A549 (cell line): ENCODE results near the gene PROCR. TPM values are rescaled to one million over a fixed set of nuclear protein-coding genes. Genes with fewer than 3 reads are reported as not detected.

Experiments used
- ATAC-seq, 2 experiments: fragments of 200-7000 bp in 1 of 2; fragments of >200 bp in 1 of 2; cut with Nextera tagmentation in 1 of 2; cut with Tn5 transposase in 1 of 2; 3 replicates each; pipeline versions ENCODE4 v1.8.0 to v1.9.1; 2018 to 2020; ENCODE audit warnings: mild to moderate bottlenecking in 1 of 2, moderate library complexity in 1 of 2
- CTCF ChIA-PET: fragments of 300-600 bp; sonication (Branson Sonifier 250); formaldehyde crosslinking; extraction: SDS; loops from one replicate; lab custom pipeline; 2021; ENCODE audit warnings: antibody characterized with exemption, inconsistent platforms; lab: Yijun Ruan, JAX
- POLR2A ChIA-PET: fragments of 350-600 bp; formaldehyde crosslinking; extraction: SDS; loops from one replicate; lab custom pipeline; 2021; ENCODE audit warnings: antibody characterized with exemption, inconsistent platforms; lab: Yijun Ruan, JAX
- DNase-seq, 2 experiments: peaks; one replicate each; pipeline versions ENCODE4 v3.0.0 to v3.0.0-alpha.2; 2011 to 2016; ENCODE audit warnings: low read depth in 1 of 2, low spot score in 1 of 2
- FAIRE-seq: peaks from 2 replicates; lab custom pipeline; 2011; peaks lifted over from hg19 to GRCh38; lab: Jason Lieb, UNC
- H3K27ac ChIP-seq, 2 experiments: fragments of >200 bp; sonication (Bioruptor Twin); formaldehyde crosslinking; 3 replicates each; pipeline ENCODE4 v1.5.1; 2016 to 2017
- H3K4me1 ChIP-seq: fragments of >200 bp; sonication (Bioruptor Twin); formaldehyde crosslinking; 3 replicates; pipeline ENCODE4 v1.6.1; 2016
- H3K4me2 ChIP-seq: fragments of >200 bp; sonication (Bioruptor Twin); formaldehyde crosslinking; 3 replicates; pipeline ENCODE4 v1.6.1; 2016
- H3K4me3 ChIP-seq: fragments of >200 bp; sonication (Bioruptor Twin); formaldehyde crosslinking; 3 replicates; pipeline ENCODE4 v1.5.1; 2016
- H3K9me3 ChIP-seq: fragments of >200 bp; sonication (Bioruptor Twin); formaldehyde crosslinking; 3 replicates; pipeline ENCODE4 v1.6.1; 2016
- ATOH8 ChIP-seq: fragments of 250-450 bp; sonication (Bioruptor Pico); IDR thresholded peaks from 2 replicates; pipeline ENCODE4 v1.5.0; 2020; ENCODE audit warnings: low read depth, mild to moderate bottlenecking, moderate library complexity
- BHLHE40 ChIP-seq: IDR thresholded peaks from 2 replicates; pipeline ENCODE4 v1.6.1; 2012; ENCODE audit warnings: low read depth, low read length, inconsistent platforms
- CBX2 ChIP-seq: fragments of 200-600 bp; sonication (generic); IDR thresholded peaks from 2 replicates; pipeline ENCODE4 v1.6.1; 2016; ENCODE audit warnings: low read depth, mild to moderate bottlenecking, borderline replicate concordance
- CBX8 ChIP-seq: fragments of 200-600 bp; sonication (generic); IDR thresholded peaks from 2 replicates; pipeline ENCODE4 v1.6.1; 2016
- CEBPB ChIP-seq, 2 experiments: fragments of >200 bp in 1 of 2; sonication (Bioruptor Twin) in 1 of 2; formaldehyde crosslinking in 1 of 2; IDR thresholded peaks; 2 replicates each; pipeline ENCODE4 v1.6.1; 2012 to 2016
- CHD2 ChIP-seq: fragments of 150-350 bp; IDR thresholded peaks from 2 replicates; pipeline ENCODE4 v1.6.1; 2014; ENCODE audit warnings: low read length; ENCODE audit not compliant: partially characterized antibody
- E2F6 ChIP-seq: IDR thresholded peaks from 2 replicates; pipeline ENCODE4 v1.6.1; 2012; ENCODE audit warnings: low read depth, borderline replicate concordance
- FOSB ChIP-seq: fragments of 250-450 bp; sonication (Bioruptor Pico); IDR thresholded peaks from 2 replicates; pipeline ENCODE4 v1.5.0; 2020; ENCODE audit warnings: mild to moderate bottlenecking, moderate library complexity
- FOXS1 ChIP-seq: fragments of 250-450 bp; sonication (Bioruptor Pico); IDR thresholded peaks from 2 replicates; pipeline ENCODE4 v1.5.0; 2020; ENCODE audit warnings: mild to moderate bottlenecking, moderate library complexity
- HES2 ChIP-seq: fragments of >200 bp; sonication (Bioruptor Twin); formaldehyde crosslinking; IDR thresholded peaks from 2 replicates; pipeline ENCODE4 v1.6.1; 2016
- HEYL ChIP-seq: fragments of 250-450 bp; sonication (Bioruptor Pico); IDR thresholded peaks from 2 replicates; pipeline ENCODE4 v1.8.0; 2021; ENCODE audit warnings: mild to moderate bottlenecking, moderate library complexity
- HOXB13 ChIP-seq: fragments of 250-450 bp; sonication (Bioruptor Pico); IDR thresholded peaks from 2 replicates; pipeline ENCODE4 v1.5.0; 2020; ENCODE audit warnings: low read depth, mild to moderate bottlenecking, moderate library complexity
- HOXB5 ChIP-seq: fragments of 250-450 bp; sonication (Bioruptor Pico); IDR thresholded peaks from 2 replicates; pipeline ENCODE4 v1.5.0; 2020; ENCODE audit warnings: mild to moderate bottlenecking, moderate library complexity
- KDM1A ChIP-seq: fragments of 200-600 bp; sonication (generic); IDR thresholded peaks from 2 replicates; pipeline ENCODE4 v1.6.1; 2016; ENCODE audit warnings: low read depth, mild to moderate bottlenecking
- KDM5A ChIP-seq: fragments of 200-600 bp; sonication (generic); IDR thresholded peaks from 2 replicates; pipeline ENCODE4 v1.6.1; 2016; ENCODE audit warnings: antibody characterized with exemption, mild to moderate bottlenecking
- MAZ ChIP-seq: fragments of 150-350 bp; IDR thresholded peaks from 2 replicates; pipeline ENCODE4 v1.6.1; 2014; ENCODE audit warnings: antibody characterized with exemption, low read depth, low read length, borderline replicate concordance
- NFE2L2 ChIP-seq: fragments of 150-350 bp; conservative IDR thresholded peaks from 2 replicates; pipeline ENCODE4 v1.6.1; 2014; ENCODE audit warnings: low read length
- NPAS2 ChIP-seq: fragments of 250-450 bp; sonication (Bioruptor Pico); IDR thresholded peaks from 2 replicates; pipeline ENCODE4 v1.8.0; 2022; ENCODE audit warnings: mild to moderate bottlenecking, moderate library complexity, borderline replicate concordance
- NR3C1 ChIP-seq: fragments of >200 bp; sonication (Bioruptor Twin); formaldehyde crosslinking; IDR thresholded peaks from 3 replicates; pipeline ENCODE4 v1.6.1; 2017
- PBX3 ChIP-seq: IDR thresholded peaks from 2 replicates; pipeline ENCODE4 v1.6.1; 2012
- PHF8 ChIP-seq: fragments of 200-600 bp; sonication (generic); IDR thresholded peaks from 2 replicates; pipeline ENCODE4 v1.6.1; 2016; ENCODE audit warnings: low read depth, mild to moderate bottlenecking, antibody characterized with exemption, moderate library complexity, borderline replicate concordance
- POLR2A ChIP-seq: IDR thresholded peaks from 2 replicates; pipeline ENCODE4 v1.6.1; 2012; ENCODE audit warnings: mild to moderate bottlenecking, low read length
- RAD21 ChIP-seq, 2 experiments: fragments of >200 bp in 1 of 2; sonication (Bioruptor Twin) in 1 of 2; formaldehyde crosslinking in 1 of 2; IDR thresholded peaks in 1 of 2; conservative IDR thresholded peaks in 1 of 2; 2 replicates in 1 of 2; 3 replicates in 1 of 2; pipeline ENCODE4 v1.6.1; 2012 to 2018; ENCODE audit warnings: inconsistent platforms in 1 of 2
- RCOR1 ChIP-seq: fragments of 150-350 bp; IDR thresholded peaks from 2 replicates; pipeline ENCODE4 v1.6.1; 2014; ENCODE audit warnings: antibody characterized with exemption, low read length, low read depth
- RFX5 ChIP-seq: fragments of 450-650 bp; IDR thresholded peaks from 2 replicates; pipeline ENCODE4 v1.7.1; 2014; ENCODE audit warnings: antibody characterized with exemption, mild to moderate bottlenecking, moderate library complexity
- RNF2 ChIP-seq: fragments of 200-600 bp; sonication (generic); IDR thresholded peaks from 2 replicates; pipeline ENCODE4 v1.6.1; 2016; ENCODE audit warnings: low read depth, mild to moderate bottlenecking, antibody characterized with exemption, moderate library complexity, borderline replicate concordance
- SMC3 ChIP-seq: fragments of >200 bp; sonication (Bioruptor Twin); formaldehyde crosslinking; IDR thresholded peaks from 3 replicates; pipeline ENCODE4 v1.6.1; 2018; ENCODE audit warnings: inconsistent platforms
- SREBF2 ChIP-seq: fragments of 450-650 bp; IDR thresholded peaks from 2 replicates; pipeline ENCODE4 v1.6.1; 2014; ENCODE audit warnings: mild to moderate bottlenecking, moderate library complexity
- TFCP2L1 ChIP-seq: fragments of 250-450 bp; sonication (Bioruptor Pico); IDR thresholded peaks from 2 replicates; pipeline ENCODE4 v1.5.0; 2021; ENCODE audit warnings: mild to moderate bottlenecking
- ZFP36 ChIP-seq: fragments of 450-650 bp; IDR thresholded peaks from 2 replicates; pipeline ENCODE4 v1.6.1; 2014; ENCODE audit warnings: borderline replicate concordance; ENCODE audit not compliant: partially characterized antibody
- WGBS: methylation state at CpG from one replicate; pipeline ENCODE4 v1.1.6; 2017; ENCODE audit errors: missing lambda C conversion rate; 5-methylcytosine and 5-hydroxymethylcytosine counted together
- polyA plus RNA-seq, 4 experiments: library from polyadenylated mRNA; depleted of rRNA in 3 of 4; stranded (reverse); fragments of >200 nt; fragmentation: RNase III in 1 of 4; extraction: RNeasy Plus Mini Kit Qiagen cat#74134 plus additional on column Dnase treatment in 1 of 4; gene quantifications; 2 replicates in 3 of 4; 3 replicates in 1 of 4; pipeline ENCODE4 v1.2.3, GENCODE V29; 2011 to 2017

PROCR gene
- polyA plus RNA-seq, 2 of the 4 experiments (the other 2 are of a cell fraction), result 123 to 134 TPM

GRCh38 chr20:35150846-35151579, 20.9 kb upstream of the PROCR start:
- no peak for ATAC-seq
- TF ChIP-seq POLR2A, result no peak
- no peak for TF ChIP-seq NFE2L2
- no peak for TF ChIP-seq FOSB
- no peak for TF ChIP-seq SREBF2
- no peak for TF ChIP-seq KDM5A
- TF ChIP-seq HOXB13 (CRISPR knock-in tag), result no peak
- TF ChIP-seq E2F6, result no peak
- TF ChIP-seq RFX5, result no peak
- no peak for TF ChIP-seq MAZ
- no peak for TF ChIP-seq CBX8
- TF ChIP-seq FOXS1 (CRISPR knock-in tag), result no peak
- no peak for TF ChIP-seq PHF8
- TF ChIP-seq NR3C1, result no peak
- TF ChIP-seq TFCP2L1 (CRISPR knock-in tag), result no peak
- TF ChIP-seq CEBPB (IDR thresholded peaks at IDR 0.05), result no peak
- no peak for TF ChIP-seq NPAS2
- no peak for TF ChIP-seq CHD2
- no peak for TF ChIP-seq HES2
- no peak for TF ChIP-seq RCOR1
- CTCF ChIA-PET, result no interaction called here
- WGBS, result 92% methylated on average over 6 of the region's 6 CpGs
- DNase-seq, result no peak
- Histone ChIP-seq H3K4me2 (no peak overlapping the region), H3K4me1 (peaks cover 8% of the 10 kb centered on the region), H3K27ac (no peak overlapping the region), H3K9me3 (no peaks in the 10 kb centered on the region), H3K4me3 (no peak overlapping the region)
- FAIRE-seq, result no peak
- POLR2A ChIA-PET, result no interaction called here

- CTCF ChIA-PET, result no interaction called here
- FAIRE-seq, result no peak
- no peak overlapping the region for H3K4me2 ChIP-seq
- 72% methylated on average over 4 of the region's 4 CpGs for WGBS
- TF ChIP-seq RNF2 (no peak), KDM1A (no peak), CBX2 (no peak), RAD21 (conservative IDR thresholded peaks at IDR 0.05 in 1 of 2, IDR thresholded peaks at IDR 0.05 in 1 of 2) (no peak), E2F6 (no peak), PBX3 (no peak), SMC3 (no peak), HOXB5 (CRISPR knock-in tag) (no peak), BHLHE40 (no peak), CBX8 (no peak), PHF8 (no peak), TFCP2L1 (CRISPR knock-in tag) (no peak), HEYL (CRISPR knock-in tag) (no peak), MAZ (no peak), ZFP36 (no peak), KDM5A (no peak), ATOH8 (CRISPR knock-in tag) (no peak)
- TF ChIP-seq, all 56 proteins: peak for 0
- no peak for ATAC-seq
- H3K27ac ChIP-seq, result no peak overlapping the region
- no peak overlapping the region for H3K4me3 ChIP-seq
- no peak for DNase-seq
- peaks cover 6% of the 10 kb centered on the region; the same call in 2 of the 3 replicates for H3K4me1 ChIP-seq
- POLR2A ChIA-PET, result no interaction called here
- no peaks in the 10 kb centered on the region for H3K9me3 ChIP-seq
Observed at GRCh38 chr20:35151736-35152135, 20.1 kb upstream of the PROCR start.
